PC-3 (cell line): ENCODE data around the gene USP28. TPM values are rescaled to one million over a fixed set of nuclear protein-coding genes. Genes with fewer than 3 reads are reported as not detected.

ENCODE experiments used
- ATAC-seq: fragments of 200-7000 bp; cut with Tn5 transposase; 2 replicates; pipeline ENCODE4 v1.9.1; 2020; ENCODE audit warnings: mild to moderate bottlenecking, moderate library complexity
- BruUV-seq: library from RNA; stranded (reverse); fragments of 400-500 nt; replicated peaks from 2 replicates; lab custom pipeline; 2021; lab: Mats Ljungman, UMichigan
- CTCF ChIA-PET: fragments of 300-600 bp; sonication (Branson Sonifier 250); formaldehyde crosslinking; loops from one replicate; lab custom pipeline; 2022; ENCODE audit warnings: antibody characterized with exemption; lab: Charles Lee
- POLR2A ChIA-PET: fragments of 300-600 bp; sonication (Branson Sonifier 250); formaldehyde crosslinking; loops from one replicate; lab custom pipeline; 2022; ENCODE audit warnings: antibody characterized with exemption; ENCODE audit not compliant: unreplicated experiment; lab: Charles Lee
- DNase-seq: peaks from one replicate; pipeline ENCODE4 v3.0.0-alpha.2; 2015
- H2AFZ ChIP-seq: fragments of 300-600 bp; sonication (generic); 2 replicates; pipeline ENCODE4 v1.6.0; 2016; ENCODE audit warnings: antibody characterized with exemption, low read length
- H3F3A ChIP-seq: fragments of 300-600 bp; sonication (generic); one replicate; pipeline ENCODE4 v1.6.0; 2017; ENCODE audit warnings: antibody characterized with exemption, low read length, control low read depth, mild to moderate bottlenecking; ENCODE audit not compliant: unreplicated experiment
- H3K27ac ChIP-seq: fragments of 300-600 bp; sonication (generic); 2 replicates; pipeline ENCODE4 v1.5.1; 2016; ENCODE audit warnings: mild to moderate bottlenecking, low read length
- H3K27me3 ChIP-seq: fragments of 300-600 bp; sonication (generic); 2 replicates; pipeline ENCODE4 v1.6.1; 2016; ENCODE audit warnings: low read length, mixed read lengths
- H3K36me3 ChIP-seq: fragments of 300-600 bp; sonication (generic); 2 replicates; pipeline ENCODE4 v1.6.1; 2016; ENCODE audit warnings: low read depth, mixed run types, low read length, mixed read lengths
- H3K4me1 ChIP-seq: fragments of 300-600 bp; sonication (generic); 2 replicates; pipeline ENCODE4 v1.5.1; 2016; ENCODE audit warnings: low read length; ENCODE audit not compliant: insufficient read depth
- H3K4me2 ChIP-seq: fragments of 300-600 bp; sonication (generic); 2 replicates; pipeline ENCODE4 v1.6.0; 2016; ENCODE audit warnings: low read length
- H3K4me3 ChIP-seq: fragments of 300-600 bp; sonication (generic); 2 replicates; pipeline ENCODE4 v1.5.1; 2016; ENCODE audit warnings: mild to moderate bottlenecking, low read length, mixed read lengths
- H3K79me2 ChIP-seq: fragments of 300-600 bp; sonication (generic); 2 replicates; pipeline ENCODE4 v1.6.1; 2017; ENCODE audit warnings: low read length, mixed read lengths
- H3K9ac ChIP-seq: fragments of 300-600 bp; sonication (generic); 2 replicates; pipeline ENCODE4 v1.6.0; 2016; ENCODE audit warnings: mild to moderate bottlenecking, low read length
- H3K9me2 ChIP-seq: fragments of 300-600 bp; sonication (generic); replicated peaks from 2 replicates; pipeline ENCODE4 v1.6.1; 2016; ENCODE audit warnings: mixed run types, low read length, mixed read lengths
- H3K9me3 ChIP-seq: fragments of 300-600 bp; sonication (generic); 2 replicates; pipeline ENCODE4 v1.6.1; 2016; ENCODE audit warnings: low read length, mixed read lengths
- H4K20me1 ChIP-seq: fragments of 300-600 bp; sonication (generic); 2 replicates; pipeline ENCODE4 v1.6.1; 2016; ENCODE audit warnings: low read length, mixed read lengths
- EZH2 ChIP-seq: fragments of 300-600 bp; sonication (generic); IDR thresholded peaks from one replicate; pipeline ENCODE4 v1.6.1; 2017; ENCODE audit warnings: antibody characterized with exemption, mild to moderate bottlenecking, low read length; ENCODE audit not compliant: unreplicated experiment
- EZH2phosphoT487 ChIP-seq: fragments of 300-600 bp; sonication (generic); IDR thresholded peaks from 2 replicates; pipeline ENCODE4 v1.6.1; 2018; ENCODE audit warnings: mild to moderate bottlenecking, antibody characterized with exemption, low read length, borderline replicate concordance
- intact Hi-C: fragments of 100-400 bp; cut with micrococcal nuclease; formaldehyde crosslinking; loops from 2 replicates; pipeline ENCODE4 v1.9.0; 2023
- total RNA-seq: library from RNA; depleted of rRNA; stranded (reverse); fragments of >200 nt; gene quantifications from 2 replicates; pipeline ENCODE4 v1.2.3, GENCODE V29; 2014
- TF ChIP-seq, protein P1 (sequence below): fragments of 300-600 bp; sonication (generic); conservative IDR thresholded peaks from 2 replicates; pipeline ENCODE4 v1.5.1; 2017; ENCODE audit warnings: antibody characterized with exemption, low read depth, mild to moderate bottlenecking, low read length

The USP28 gene
- total RNA-seq, 1 experiment from 2014 or later: 27.7 TPM

GRCh38 chr11:113871336-113871735, 4.0 kb downstream of the USP28 start:
- Histone ChIP-seq H3K9ac (no peak overlapping the region), H2AFZ (no peak overlapping the region), H3K4me3 (no peak overlapping the region), H3K79me2 (peaks cover 36% of the 10 kb centered on the region), H3K4me1 (peaks cover 22% of the 10 kb centered on the region), H3K9me2 (no peaks in the 10 kb centered on the region), H3K27me3 (no peaks in the 10 kb centered on the region), H3F3A (no peaks in the 10 kb centered on the region), H4K20me1 (no peaks in the 10 kb centered on the region), H3K9me3 (no peaks in the 10 kb centered on the region), H3K27ac (no peak overlapping the region), H3K36me3 (no peaks in the 10 kb centered on the region; the same call in 1 of the 2 replicates), H3K4me2 (no peak overlapping the region)
- DNase-seq (no peak), ATAC-seq (no peak)
- TF ChIP-seq EZH2: no peak
- TF ChIP-seq, protein P1, sequence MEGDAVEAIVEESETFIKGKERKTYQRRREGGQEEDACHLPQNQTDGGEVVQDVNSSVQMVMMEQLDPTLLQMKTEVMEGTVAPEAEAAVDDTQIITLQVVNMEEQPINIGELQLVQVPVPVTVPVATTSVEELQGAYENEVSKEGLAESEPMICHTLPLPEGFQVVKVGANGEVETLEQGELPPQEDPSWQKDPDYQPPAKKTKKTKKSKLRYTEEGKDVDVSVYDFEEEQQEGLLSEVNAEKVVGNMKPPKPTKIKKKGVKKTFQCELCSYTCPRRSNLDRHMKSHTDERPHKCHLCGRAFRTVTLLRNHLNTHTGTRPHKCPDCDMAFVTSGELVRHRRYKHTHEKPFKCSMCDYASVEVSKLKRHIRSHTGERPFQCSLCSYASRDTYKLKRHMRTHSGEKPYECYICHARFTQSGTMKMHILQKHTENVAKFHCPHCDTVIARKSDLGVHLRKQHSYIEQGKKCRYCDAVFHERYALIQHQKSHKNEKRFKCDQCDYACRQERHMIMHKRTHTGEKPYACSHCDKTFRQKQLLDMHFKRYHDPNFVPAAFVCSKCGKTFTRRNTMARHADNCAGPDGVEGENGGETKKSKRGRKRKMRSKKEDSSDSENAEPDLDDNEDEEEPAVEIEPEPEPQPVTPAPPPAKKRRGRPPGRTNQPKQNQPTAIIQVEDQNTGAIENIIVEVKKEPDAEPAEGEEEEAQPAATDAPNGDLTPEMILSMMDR: no peak
- TF ChIP-seq EZH2phosphoT487: no peak
- POLR2A ChIA-PET: no interaction called here
- CTCF ChIA-PET: interaction anchor here (0.6 kb wide), 1 partner anchor 66 kb away, joined by 5 read pairs; no protein-coding TSS in a partner anchor
- BruUV-seq: no TSS peak
- intact Hi-C loops: no loop called here

- no TSS peak for BruUV-seq
These were observed 7.4 kb downstream of the USP28 start for GRCh38 chr11:113867843-113868503.

GRCh38 chr11:113865873-113866272, 9.5 kb downstream of the USP28 start:
- intact Hi-C loops: no loop called here
- no peaks in the 10 kb centered on the region; the same call in 1 of the 2 replicates for H3K36me3 ChIP-seq
- H3K4me2 ChIP-seq: no peak overlapping the region
- CTCF ChIA-PET: no interaction called here
- no peaks in the 10 kb centered on the region for H4K20me1 ChIP-seq
- POLR2A ChIA-PET: no interaction called here
- no peak overlapping the region for H3K9ac ChIP-seq
- H3K4me3 ChIP-seq: no peak overlapping the region
- no peak for DNase-seq
- peaks cover 3% of the 10 kb centered on the region; the same call in 1 of the 2 replicates for H3K4me1 ChIP-seq
- H2AFZ ChIP-seq: no peak overlapping the region
- no TSS peak for BruUV-seq
- H3K27ac ChIP-seq: no peak overlapping the region
- TF ChIP-seq, protein P1: no peak
- no peak for TF ChIP-seq EZH2phosphoT487
- no peak for TF ChIP-seq EZH2
- peaks cover 10% of the 10 kb centered on the region for H3K79me2 ChIP-seq
- H3K9me2 ChIP-seq: no peaks in the 10 kb centered on the region
- no peaks in the 10 kb centered on the region for H3K27me3 ChIP-seq
- ATAC-seq: no peak
- H3K9me3 ChIP-seq: no peaks in the 10 kb centered on the region
- no peaks in the 10 kb centered on the region for H3F3A ChIP-seq

More at GRCh38 chr11:113867843-113868503, 7.4 kb downstream of the USP28 start:
- H3K4me2 ChIP-seq: no peak overlapping the region
- no peak overlapping the region for H2AFZ ChIP-seq
- ChIA-PET CTCF (interaction anchor here (0.7 kb wide), 1 partner anchor 450 kb away, joined by 4 read pairs; no protein-coding TSS in a partner anchor), POLR2A (no interaction called here)
- H3K4me3 ChIP-seq: no peak overlapping the region
- ATAC-seq (no peak), DNase-seq (no peak)
- peaks cover 3% of the 10 kb centered on the region; the same call in 1 of the 2 replicates for H3K4me1 ChIP-seq
- no peaks in the 10 kb centered on the region; the same call in 1 of the 2 replicates for H3K36me3 ChIP-seq
- TF ChIP-seq EZH2: no peak
- TF ChIP-seq, protein P1: no peak
- H3K9ac ChIP-seq: no peak overlapping the region
- H3K27me3 ChIP-seq: no peaks in the 10 kb centered on the region
- intact Hi-C loops: no loop called here
- H3K9me3 ChIP-seq: no peaks in the 10 kb centered on the region
- H3F3A ChIP-seq: no peaks in the 10 kb centered on the region
- peaks cover 18% of the 10 kb centered on the region for H3K79me2 ChIP-seq
- H4K20me1 ChIP-seq: no peaks in the 10 kb centered on the region
- H3K9me2 ChIP-seq: no peaks in the 10 kb centered on the region
- no peak overlapping the region for H3K27ac ChIP-seq
